Measurements from ENCODE around the gene GARIN6.

DNA sequence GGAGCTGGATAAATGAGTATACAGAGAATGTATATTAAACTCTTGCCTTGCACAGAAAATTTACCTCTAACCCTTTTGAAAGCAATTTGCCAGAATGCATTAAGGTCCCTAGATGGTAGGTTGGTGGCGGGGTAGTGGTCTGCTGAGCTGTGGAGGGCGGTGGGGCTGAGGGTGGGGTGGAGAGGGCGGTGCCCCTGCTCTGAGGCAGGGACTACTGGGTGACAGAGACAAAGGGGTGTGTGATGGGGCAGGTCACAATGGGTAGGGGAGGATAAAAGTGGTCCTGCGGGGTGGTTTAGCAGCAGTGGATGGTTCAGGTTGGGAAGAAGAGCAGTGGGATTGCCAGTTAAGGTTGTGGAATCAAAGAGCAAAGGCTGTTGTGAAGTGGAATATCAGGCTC is at the start of gene GARIN6:
- TF ChIP-seq TAF1 (IDR thresholded peaks at IDR 0.05; ENCODE audit: borderline replicate concordance, low read depth, low read length): no peak
- TF ChIP-seq POLR2A (IDR thresholded peaks at IDR 0.05; ENCODE audit: low read depth, low read length): no peak
